Caco-2 (cell line): Measurements from ENCODE around the gene F12. TPM values are rescaled to one million over a fixed set of nuclear protein-coding genes. Genes with fewer than 3 reads are reported as not detected.

Experiments
- BruUV-seq: library from RNA; stranded (reverse); fragments of 400-500 nt; replicated peaks from 2 replicates; lab custom pipeline; 2021; lab: Mats Ljungman, UMichigan
- CTCF ChIA-PET: fragments of 300-600 bp; sonication (Branson Sonifier 250); formaldehyde crosslinking; loops from one replicate; lab custom pipeline; 2022; ENCODE audit warnings: antibody characterized with exemption; lab: Charles Lee
- POLR2A ChIA-PET: fragments of 300-600 bp; sonication (Branson Sonifier 250); formaldehyde crosslinking; loops from one replicate; lab custom pipeline; 2022; ENCODE audit warnings: antibody characterized with exemption; lab: Charles Lee
- DNase-seq, 2 experiments: peaks; one replicate each; pipeline versions ENCODE4 v3.0.0 to v3.0.0-alpha.2; 2020 to 2022
- H3K27me3 ChIP-seq: replicated peaks from 2 replicates; pipeline ENCODE4 v1.6.0; 2011; ENCODE audit warnings: low read length; ENCODE audit not compliant: control insufficient read depth, insufficient read depth
- H3K36me3 ChIP-seq: 2 replicates; pipeline ENCODE4 v1.5.1; 2011; ENCODE audit warnings: low read length; ENCODE audit not compliant: control insufficient read depth, insufficient read depth
- H3K4me1 ChIP-seq: fragments of 250-450 bp; sonication (Bioruptor Pico); 2 replicates; pipeline ENCODE4 v1.5.1; 2020; ENCODE audit warnings: mild to moderate bottlenecking
- H3K4me3 ChIP-seq: 2 replicates; pipeline ENCODE4 v1.5.1; 2011; ENCODE audit warnings: low read depth, mild to moderate bottlenecking, control low read depth, low read length
- H3K9me3 ChIP-seq: fragments of 250-450 bp; sonication (Bioruptor Pico); 2 replicates; pipeline ENCODE4 v1.5.1; 2020; ENCODE audit warnings: mild to moderate bottlenecking, moderate library complexity
- H3K27ac Mint-ChIP-seq: one replicate; pipeline ENCODE4 v1.8.0; 2022; ENCODE audit warnings: mixed read lengths; ENCODE audit not compliant: unreplicated experiment
- H3K27me3 Mint-ChIP-seq: one replicate; pipeline ENCODE4 v1.8.0; 2022; ENCODE audit warnings: mixed read lengths; ENCODE audit not compliant: insufficient read depth, unreplicated experiment
- H3K36me3 Mint-ChIP-seq: one replicate; pipeline ENCODE4 v1.8.0; 2022; ENCODE audit warnings: mild to moderate bottlenecking, mixed read lengths; ENCODE audit not compliant: insufficient read depth, unreplicated experiment
- H3K4me1 Mint-ChIP-seq: one replicate; pipeline ENCODE4 v1.8.0; 2022; ENCODE audit warnings: low read depth, mixed read lengths; ENCODE audit not compliant: unreplicated experiment
- H3K4me3 Mint-ChIP-seq: one replicate; pipeline ENCODE4 v1.8.0; 2022; ENCODE audit warnings: mild to moderate bottlenecking, moderate library complexity, mixed read lengths; ENCODE audit not compliant: unreplicated experiment
- H3K9me3 Mint-ChIP-seq: one replicate; pipeline ENCODE4 v1.8.0; 2022; ENCODE audit warnings: mixed read lengths; ENCODE audit not compliant: unreplicated experiment
- CTCF ChIP-seq, 2 experiments: fragments of 200-600 bp in 1 of 2; IDR thresholded peaks; 1 replicate in 1 of 2; 2 replicates in 1 of 2; pipeline versions ENCODE4 v1.5.1 to v1.8.0; 2011 to 2022; ENCODE audit warnings: antibody characterized with exemption in 1 of 2, control low read depth in 1 of 2, inconsistent platforms in 1 of 2, low read depth in 1 of 2, low read length in 1 of 2, mild to moderate bottlenecking in 1 of 2, moderate library complexity in 1 of 2; ENCODE audit not compliant: insufficient read depth in 1 of 2, severe bottlenecking in 1 of 2, unreplicated experiment in 1 of 2
- intact Hi-C: fragments of 100-400 bp; cut with micrococcal nuclease; formaldehyde crosslinking; loops from one replicate; pipeline ENCODE4 v1.10.0; 2022; ENCODE audit not compliant: unreplicated experiment
- total RNA-seq: library from RNA; stranded (reverse); gene quantifications from 2 replicates; pipeline ENCODE4 v1.2.3, GENCODE V29; 2022

The F12 gene
- total RNA-seq, 1 experiment from 2014 or later, result 13.3 TPM

DNA sequence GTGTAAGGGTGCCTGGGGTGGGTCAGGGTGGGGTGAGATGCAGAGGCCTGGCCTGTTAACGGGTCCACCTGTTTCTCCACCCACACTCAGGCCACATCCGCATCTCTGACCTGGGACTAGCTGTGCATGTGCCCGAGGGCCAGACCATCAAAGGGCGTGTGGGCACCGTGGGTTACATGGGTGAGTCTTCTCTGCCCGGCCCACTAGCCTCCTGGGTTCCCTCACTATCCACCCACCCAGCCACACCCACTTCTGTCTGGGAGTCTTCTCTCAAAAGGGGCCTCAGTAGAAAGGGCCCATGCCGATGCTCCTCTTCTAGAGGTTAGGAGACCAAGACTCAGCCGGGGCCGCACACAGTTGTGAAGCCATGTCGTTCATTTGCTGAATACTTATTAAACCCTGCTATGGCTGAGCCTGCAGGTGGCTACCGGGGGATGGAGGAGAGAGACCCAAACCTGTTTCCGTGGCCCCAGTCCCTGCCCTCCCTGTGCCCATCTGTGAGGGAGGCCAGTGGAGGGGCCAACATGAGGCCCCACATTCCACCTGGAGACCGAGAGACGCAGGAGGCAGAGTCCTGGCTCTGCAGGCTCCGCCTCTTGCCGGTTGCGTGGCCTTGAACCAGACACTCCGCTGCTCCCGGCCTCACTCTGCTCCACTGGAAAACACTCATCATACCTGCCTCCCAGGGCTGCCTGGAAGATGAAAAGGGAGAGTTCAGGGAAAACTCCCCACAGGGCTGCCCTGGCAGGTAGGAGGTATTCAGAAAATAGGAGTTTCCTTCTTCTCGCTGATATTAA is 25.8 kb upstream of the F12 start:
- intact Hi-C loops, result no loop called here
- Mint-ChIP-seq H3K27me3 (no peaks in the 10 kb centered on the region), H3K36me3 (peaks cover 35% of the 10 kb centered on the region), H3K4me1 (no peaks in the 10 kb centered on the region), H3K27ac (no peak overlapping the region), H3K9me3 (no peaks in the 10 kb centered on the region), H3K4me3 (no peak overlapping the region)
- TF ChIP-seq CTCF (IDR thresholded peaks at IDR 0.05; ENCODE audit: insufficient read depth in 1 of 2, low read depth in 1 of 2, low read length in 1 of 2, severe bottlenecking in 1 of 2, unreplicated experiment in 1 of 2), result no peak
- Histone ChIP-seq H3K4me3 (no peak overlapping the region), H3K36me3 (peaks cover 5% of the 10 kb centered on the region), H3K27me3 (no peaks in the 10 kb centered on the region), H3K4me1 (0 out of 2 replicates have a peak, but pooled peaks cover 3% of the 10 kb centered on the region), H3K9me3 (no peaks in the 10 kb centered on the region)
- POLR2A ChIA-PET, result interaction anchor here (0.5 kb wide), 1 partner anchor 9 kb away, joined by 6 read pairs; the partner anchor contains the start of gene GRK6
- CTCF ChIA-PET, result no interaction called here
- no peak for DNase-seq
- BruUV-seq, result no TSS peak

DNA sequence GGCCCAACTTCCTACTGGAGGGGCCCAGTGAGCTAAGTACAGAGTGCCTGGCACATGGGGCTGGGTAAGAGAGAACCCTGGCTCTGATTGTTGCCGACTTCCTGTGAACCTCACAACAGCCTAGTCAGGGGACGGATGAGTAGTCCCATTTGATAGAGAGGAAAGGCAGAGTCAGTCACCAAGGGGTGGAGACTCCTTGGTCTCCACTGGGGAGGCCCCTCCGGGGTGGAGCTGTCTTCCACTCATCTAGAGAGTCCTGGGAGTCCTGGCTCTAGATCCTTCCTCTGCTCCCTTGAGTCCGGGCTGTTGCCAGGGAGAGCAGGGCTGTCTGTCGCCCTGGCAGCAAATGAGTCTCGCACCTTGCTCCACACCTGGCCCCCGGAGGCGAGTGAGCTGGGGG is 25.1 kb upstream of the F12 start:
- BruUV-seq, result no TSS peak
- peaks cover 34% of the 10 kb centered on the region for H3K36me3 Mint-ChIP-seq
- H3K27ac Mint-ChIP-seq, result no peak overlapping the region
- no peak for TF ChIP-seq CTCF (IDR thresholded peaks at IDR 0.05; ENCODE audit: insufficient read depth in 1 of 2, low read depth in 1 of 2, low read length in 1 of 2, severe bottlenecking in 1 of 2, unreplicated experiment in 1 of 2)
- no peaks in the 10 kb centered on the region for H3K27me3 Mint-ChIP-seq
- H3K9me3 Mint-ChIP-seq, result no peaks in the 10 kb centered on the region
- H3K27me3 ChIP-seq, result no peaks in the 10 kb centered on the region
- ChIA-PET CTCF (no interaction called here), POLR2A (interaction anchor here (0.5 to 0.6 kb wide), 2 partner anchors 8 to 31 kb away, joined by 3 to 6 read pairs; partner anchors contain the start of gene GRK6)
- no peaks in the 10 kb centered on the region for H3K4me1 Mint-ChIP-seq
- DNase-seq, result no peak
- no peaks in the 10 kb centered on the region for H3K9me3 ChIP-seq
- H3K4me3 ChIP-seq, result no peak overlapping the region
- H3K36me3 ChIP-seq, result peaks cover 5% of the 10 kb centered on the region
- intact Hi-C loops, result no loop called here
- no peak overlapping the region for H3K4me3 Mint-ChIP-seq
- H3K4me1 ChIP-seq, result 0 out of 2 replicates have a peak, but pooled peaks cover 3% of the 10 kb centered on the region

DNA sequence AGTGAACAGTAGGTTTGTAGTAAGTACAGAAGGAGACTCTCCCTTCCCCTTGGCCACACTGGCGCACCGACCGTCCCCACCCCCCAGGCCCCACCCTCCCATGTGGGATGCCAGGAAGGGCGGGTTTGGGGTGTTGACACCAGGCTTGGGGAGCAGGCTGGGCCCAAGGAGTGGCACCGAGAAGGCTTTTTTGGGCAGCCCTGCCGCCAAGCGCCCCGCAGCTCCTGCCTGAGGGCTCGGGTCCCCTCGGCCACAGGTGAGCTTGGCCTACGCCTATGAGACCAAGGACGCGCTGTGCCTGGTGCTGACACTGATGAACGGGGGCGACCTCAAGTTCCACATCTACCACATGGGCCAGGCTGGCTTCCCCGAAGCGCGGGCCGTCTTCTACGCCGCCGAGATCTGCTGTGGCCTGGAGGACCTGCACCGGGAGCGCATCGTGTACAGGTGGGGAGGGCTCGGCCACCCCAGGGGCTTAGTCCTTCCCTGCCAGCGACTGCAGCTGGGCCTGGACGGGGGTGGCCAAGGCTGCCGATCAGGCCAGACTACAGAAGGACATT is 24.4 kb upstream of the F12 start:
- no peaks in the 10 kb centered on the region for H3K4me1 Mint-ChIP-seq
- no peak overlapping the region for H3K27ac Mint-ChIP-seq
- no peak for DNase-seq
- H3K27me3 ChIP-seq, result no peaks in the 10 kb centered on the region
- intact Hi-C loops, result no loop called here
- no peak for TF ChIP-seq CTCF (IDR thresholded peaks at IDR 0.05; ENCODE audit: insufficient read depth in 1 of 2, low read depth in 1 of 2, low read length in 1 of 2, severe bottlenecking in 1 of 2, unreplicated experiment in 1 of 2)
- H3K36me3 Mint-ChIP-seq, result peaks cover 34% of the 10 kb centered on the region
- BruUV-seq, result no TSS peak
- no peak overlapping the region for H3K4me3 Mint-ChIP-seq
- no peaks in the 10 kb centered on the region for H3K9me3 Mint-ChIP-seq
- peaks cover 5% of the 10 kb centered on the region for H3K36me3 ChIP-seq
- H3K27me3 Mint-ChIP-seq, result no peaks in the 10 kb centered on the region
- 0 out of 2 replicates have a peak, but pooled peaks cover 3% of the 10 kb centered on the region for H3K4me1 ChIP-seq
- no peaks in the 10 kb centered on the region for H3K9me3 ChIP-seq
- ChIA-PET POLR2A (interaction anchor here (0.6 kb wide), 1 partner anchor 30 kb away, joined by 3 read pairs; no protein-coding TSS in a partner anchor), CTCF (no interaction called here)
- no peak overlapping the region for H3K4me3 ChIP-seq
